Caki2 (cell line): ENCODE results near the gene HIBADH. TPM values are rescaled to one million over a fixed set of nuclear protein-coding genes. Genes with fewer than 3 reads are reported as not detected.
"Not testable (repeated sequence)": the region's sequence is repeated elsewhere in the genome, so short reads cannot be mapped to it uniquely, and the experiment has no call there.

ENCODE experiments used
- DNase-seq: peaks from one replicate; pipeline ENCODE4 v3.0.0-alpha.2; 2015; ENCODE audit warnings: low read depth
- in situ Hi-C: cut with HindIII; loops from 2 replicates; pipeline ENCODE4 v1.10.0; 2016; ENCODE audit warnings: low sequenced_read_pairs, low pct_unique_long_range_greater_than_20kb, mixed read lengths
- total RNA-seq: library from RNA; depleted of rRNA; stranded (reverse); fragments of >200 nt; shearing (Covaris generic); gene quantifications from 2 replicates; pipeline ENCODE4 v1.2.3, GENCODE V29; 2014; ENCODE audit warnings: low replicate concordance

The HIBADH gene
- total RNA-seq, 1 experiment from 2014 or later, result 171 TPM

DNA sequence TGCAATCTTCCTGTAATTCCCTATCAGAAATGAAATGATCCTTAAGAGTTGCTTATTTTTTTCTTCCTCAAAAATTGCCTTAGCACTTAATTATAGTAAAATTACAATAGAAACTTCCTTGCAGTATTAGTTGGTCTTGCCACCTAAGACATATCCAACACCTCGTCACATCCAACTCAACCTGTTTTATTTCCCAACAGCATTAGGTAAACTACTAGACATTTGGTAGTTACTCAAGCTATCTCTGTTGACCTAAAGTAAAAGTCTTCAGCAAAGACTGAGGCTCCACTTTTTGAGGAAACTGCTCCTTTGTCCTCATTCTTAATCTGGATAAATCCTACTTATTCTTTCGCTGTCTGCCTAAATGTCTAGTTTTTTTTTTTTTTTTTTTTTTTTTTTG, 20.4 kb downstream of the HIBADH start:
- DNase-seq, result no peak
- in situ Hi-C loops, result no loop called here

- in situ Hi-C loops, result no loop called here
- DNase-seq, result peak; percentile 67
Observed at GRCh38 chr7:27641581-27642230, 21.0 kb downstream of the HIBADH start.

DNA sequence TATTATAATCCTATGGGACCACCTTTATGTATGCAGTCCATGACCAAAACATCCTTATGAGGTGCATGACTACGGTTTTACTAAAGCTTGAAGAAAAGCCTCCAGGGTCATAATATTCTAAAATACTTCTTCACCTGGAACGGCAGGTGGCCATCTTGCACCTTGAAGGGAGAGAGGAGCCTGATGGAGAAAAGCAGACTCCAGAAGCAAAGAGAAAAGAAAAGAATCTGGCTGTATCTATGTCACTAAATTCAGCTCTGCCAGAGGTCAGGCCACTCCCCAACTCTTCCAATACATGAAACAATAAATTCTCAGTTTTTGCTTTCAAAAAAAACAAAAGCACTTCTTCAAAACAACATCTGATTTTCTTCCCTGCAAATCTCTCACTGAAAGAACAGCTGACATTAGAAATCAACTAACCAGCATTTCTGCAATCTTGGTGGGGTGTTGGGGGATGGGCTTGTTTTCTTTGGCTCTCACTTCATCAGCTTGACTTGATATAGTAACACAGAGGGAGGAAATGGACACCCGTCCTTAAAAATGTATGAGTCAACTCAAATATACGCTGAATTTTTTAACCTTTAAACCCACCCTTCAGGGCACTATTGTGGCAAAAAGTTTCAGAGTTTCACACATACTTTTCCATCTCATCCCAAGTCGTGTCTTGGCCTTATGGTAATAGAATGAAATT, 21.7 kb downstream of the HIBADH start:
- DNase-seq, result peak; percentile 84
- in situ Hi-C loops, result no loop called here

DNA sequence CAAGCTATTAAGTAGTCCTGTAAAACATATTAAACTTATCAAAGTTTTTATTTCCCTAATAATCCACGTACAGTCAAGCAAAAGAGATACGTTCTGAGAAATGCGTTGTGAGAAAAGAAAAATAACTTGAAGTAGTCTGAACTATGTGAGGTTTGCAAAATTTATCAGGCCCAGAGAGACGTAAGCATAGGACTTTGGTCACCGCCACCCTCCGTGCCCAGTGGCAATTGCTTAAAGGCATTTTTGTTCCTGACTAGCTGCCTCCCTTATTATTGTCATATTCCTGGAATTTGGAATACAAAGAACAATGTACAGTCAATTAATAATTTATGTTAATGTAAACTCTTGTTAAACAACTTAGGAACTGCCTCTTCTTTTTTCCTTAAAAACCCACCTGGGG, 22.8 kb downstream of the HIBADH start:
- no peak for DNase-seq
- in situ Hi-C loops, result no loop called here

DNA sequence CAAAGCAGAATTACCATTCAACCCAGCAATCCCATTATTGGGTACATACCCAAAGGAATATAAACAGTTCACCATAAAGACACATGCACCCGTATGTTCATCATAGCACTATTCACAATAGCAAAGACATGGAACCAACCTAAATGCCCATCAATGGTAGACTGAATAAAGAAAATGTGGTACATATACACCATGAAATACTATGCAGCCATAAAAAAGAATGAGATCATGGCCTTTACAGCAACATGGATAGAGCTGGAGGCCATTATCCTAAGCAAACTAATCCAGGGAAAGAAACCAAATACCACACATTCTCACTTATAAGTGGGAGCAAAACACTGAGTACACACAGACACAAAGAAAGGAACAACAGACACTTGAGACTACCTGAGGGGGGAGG, 23.6 kb downstream of the HIBADH start:
- in situ Hi-C loops, DNase-seq: not testable (repeated sequence)

DNA sequence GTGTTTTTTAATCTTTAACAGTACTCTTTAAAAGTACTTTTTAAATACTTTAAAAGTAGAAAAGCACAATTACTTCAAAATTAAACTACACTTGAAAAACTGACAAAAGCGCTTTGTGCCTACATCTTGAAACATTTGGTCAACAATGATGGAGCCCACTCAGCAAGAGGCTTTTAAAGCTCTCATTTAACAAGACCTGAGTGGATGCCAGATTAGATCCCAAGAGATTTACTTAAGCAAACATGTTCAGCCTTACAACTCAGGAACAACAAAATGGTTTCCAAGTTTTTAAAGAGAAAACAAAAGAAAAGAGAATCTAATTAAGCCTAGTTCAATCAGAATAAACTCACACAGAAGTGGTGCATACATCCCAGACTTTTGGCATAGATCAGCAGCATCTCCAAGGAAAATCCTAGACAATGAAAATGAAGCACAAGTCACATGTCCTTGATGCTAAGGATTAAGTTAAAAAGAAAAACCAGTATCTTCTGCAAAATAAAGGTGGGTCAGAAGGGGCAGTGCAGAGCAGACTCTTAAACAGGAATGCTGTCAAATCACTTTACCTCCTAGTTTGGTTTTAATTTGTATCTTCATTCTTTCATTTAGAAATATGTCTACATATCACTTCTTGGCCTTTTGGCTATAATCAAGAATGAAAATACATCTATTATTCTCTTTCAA, 26.2 kb downstream of the HIBADH start:
- no peak for DNase-seq
- in situ Hi-C loops, result no loop called here

DNA sequence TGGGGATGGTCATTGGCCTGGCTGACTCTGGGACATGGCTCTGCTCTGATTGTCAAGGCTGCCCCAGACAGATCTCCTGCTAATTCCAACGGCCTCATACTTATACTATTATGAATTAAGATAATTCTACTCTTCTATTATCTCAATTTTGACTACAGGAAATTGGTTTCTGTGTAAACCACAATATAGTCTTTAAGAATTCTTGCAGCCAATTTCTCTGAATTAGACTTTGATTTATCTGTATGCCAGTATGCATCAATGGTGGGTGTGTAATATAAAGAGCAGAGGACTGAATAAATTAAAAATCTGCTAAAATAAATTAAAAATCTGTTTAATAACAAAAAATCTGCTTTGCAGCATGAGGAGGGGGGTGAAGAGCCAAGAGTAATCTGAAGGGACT, 27.0 kb downstream of the HIBADH start:
- in situ Hi-C loops, result no loop called here
- DNase-seq, result no peak

GRCh38 chr7:27634671-27635493, 27.8 kb downstream of the HIBADH start:
- in situ Hi-C loops, result no loop called here
- DNase-seq, result no peak

DNA sequence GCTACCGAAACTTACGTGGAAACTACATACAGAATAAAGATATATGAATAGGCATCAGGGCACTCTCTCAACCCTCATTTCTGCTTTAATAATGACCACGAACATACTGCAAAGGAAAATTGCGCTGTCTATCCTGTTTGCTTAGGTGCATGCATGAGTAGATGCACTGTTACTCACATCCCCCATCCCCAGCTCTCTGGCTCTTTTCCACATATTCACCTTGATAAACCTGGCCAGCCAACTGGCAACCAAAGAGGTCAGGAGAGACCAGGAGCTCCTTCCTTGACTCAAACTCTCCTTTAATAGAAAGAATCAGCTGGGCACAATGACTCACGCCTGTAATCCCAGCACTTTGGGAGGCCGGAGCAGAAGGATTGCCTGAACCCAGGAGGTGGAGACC, 29.6 kb downstream of the HIBADH start:
- in situ Hi-C loops, result no loop called here
- no peak for DNase-seq

DNA sequence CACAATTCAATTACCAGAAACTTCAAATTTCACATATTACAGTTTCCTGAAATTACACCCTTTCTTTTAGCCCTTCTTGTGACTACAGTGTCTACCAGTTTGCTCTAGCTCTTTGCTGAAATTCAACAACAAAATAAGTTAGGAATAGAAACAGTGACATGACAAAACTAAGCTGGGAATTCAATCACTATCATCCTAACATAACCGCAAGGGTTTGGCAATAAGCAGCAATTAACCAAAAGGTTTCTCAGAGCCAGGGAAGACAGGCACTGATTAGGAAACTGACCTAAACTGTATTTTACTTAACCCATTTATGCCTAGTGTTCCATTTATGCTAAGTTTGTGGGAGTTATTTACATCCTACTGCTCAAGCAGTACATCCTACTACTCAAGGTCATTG, 31.3 kb downstream of the HIBADH start:
- in situ Hi-C loops, result no loop called here
- no peak for DNase-seq

DNA sequence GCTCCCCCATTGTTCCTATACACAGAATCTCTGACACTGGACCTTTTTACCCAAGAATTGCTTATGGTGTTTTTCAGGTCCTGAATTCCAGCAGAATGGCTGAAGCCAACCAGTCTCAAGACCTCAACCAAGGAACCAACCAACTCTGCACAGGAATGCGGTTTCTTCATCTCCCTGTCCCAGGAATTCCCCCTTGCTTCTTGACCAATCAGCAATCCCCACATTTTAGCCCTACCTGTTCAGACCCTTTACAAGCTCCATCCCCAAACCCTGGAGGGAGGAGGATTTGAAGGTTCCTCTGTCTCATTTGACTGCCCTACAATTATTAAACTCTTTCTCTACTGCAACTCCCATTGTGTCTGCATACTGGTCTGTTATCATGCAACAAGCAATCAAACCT, 35.5 kb downstream of the HIBADH start:
- no peak for DNase-seq
- in situ Hi-C loops, result no loop called here

- in situ Hi-C loops, result no loop called here
- DNase-seq, result no peak
Observed at GRCh38 chr7:27619492-27619891, 43.2 kb downstream of the HIBADH start.

DNA sequence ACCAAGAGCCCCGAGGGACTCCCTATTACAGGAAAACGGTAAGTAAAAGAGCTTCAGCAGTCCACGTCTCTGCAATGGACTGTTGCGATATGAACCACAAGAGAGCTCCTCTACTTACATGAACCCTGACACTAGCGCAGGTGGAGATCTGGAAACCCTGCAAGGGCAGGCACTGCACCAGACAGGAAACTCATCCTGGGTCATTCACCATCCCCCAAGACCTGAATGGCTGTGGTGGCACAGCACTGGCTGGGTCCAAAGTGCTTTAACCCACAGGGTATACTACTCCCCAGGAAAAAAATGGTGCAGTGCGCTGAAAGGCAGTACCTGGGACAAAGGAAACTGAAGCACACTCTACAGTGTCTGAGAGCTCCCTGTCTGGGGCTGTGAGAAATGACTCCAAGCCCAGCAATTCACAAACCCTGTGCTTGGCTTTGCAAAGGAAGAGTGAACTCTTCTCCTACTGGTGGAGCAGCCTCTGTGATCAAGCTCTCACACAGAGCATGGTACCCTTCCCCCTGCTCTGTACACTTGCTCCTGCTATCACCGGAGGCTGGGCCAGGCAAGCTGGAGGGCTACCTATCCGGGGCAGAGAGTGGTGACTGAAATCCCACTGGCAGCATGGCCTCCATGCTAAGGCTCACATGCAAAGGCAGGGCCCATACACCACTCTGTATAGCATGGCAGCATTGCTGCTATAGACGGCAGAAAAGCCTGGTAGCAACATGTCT, 44.9 kb downstream of the HIBADH start:
- DNase-seq, result no peak

GRCh38 chr7:27616914-27617548, 45.7 kb downstream of the HIBADH start:
- in situ Hi-C loops, result no loop called here
- no peak for DNase-seq

More for the DNA sequence above, 44.9 kb downstream of the HIBADH start:
- in situ Hi-C loops, result no loop called here

DNA sequence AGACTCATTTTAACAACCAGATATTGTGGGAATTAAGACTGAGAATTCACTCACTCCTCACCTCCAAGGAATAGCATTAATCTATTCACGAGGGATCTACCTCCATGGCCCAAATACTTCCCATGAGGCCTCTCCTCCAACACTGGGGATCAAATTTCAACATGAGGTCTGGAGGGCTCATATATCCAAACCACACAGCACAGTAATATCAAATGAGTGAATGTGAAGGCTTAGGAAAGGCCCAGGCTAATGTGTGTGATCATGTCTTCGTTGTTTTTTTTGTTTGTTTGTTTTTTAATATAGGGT, 46.5 kb downstream of the HIBADH start:
- in situ Hi-C loops, result no loop called here
- no peak for DNase-seq

DNA sequence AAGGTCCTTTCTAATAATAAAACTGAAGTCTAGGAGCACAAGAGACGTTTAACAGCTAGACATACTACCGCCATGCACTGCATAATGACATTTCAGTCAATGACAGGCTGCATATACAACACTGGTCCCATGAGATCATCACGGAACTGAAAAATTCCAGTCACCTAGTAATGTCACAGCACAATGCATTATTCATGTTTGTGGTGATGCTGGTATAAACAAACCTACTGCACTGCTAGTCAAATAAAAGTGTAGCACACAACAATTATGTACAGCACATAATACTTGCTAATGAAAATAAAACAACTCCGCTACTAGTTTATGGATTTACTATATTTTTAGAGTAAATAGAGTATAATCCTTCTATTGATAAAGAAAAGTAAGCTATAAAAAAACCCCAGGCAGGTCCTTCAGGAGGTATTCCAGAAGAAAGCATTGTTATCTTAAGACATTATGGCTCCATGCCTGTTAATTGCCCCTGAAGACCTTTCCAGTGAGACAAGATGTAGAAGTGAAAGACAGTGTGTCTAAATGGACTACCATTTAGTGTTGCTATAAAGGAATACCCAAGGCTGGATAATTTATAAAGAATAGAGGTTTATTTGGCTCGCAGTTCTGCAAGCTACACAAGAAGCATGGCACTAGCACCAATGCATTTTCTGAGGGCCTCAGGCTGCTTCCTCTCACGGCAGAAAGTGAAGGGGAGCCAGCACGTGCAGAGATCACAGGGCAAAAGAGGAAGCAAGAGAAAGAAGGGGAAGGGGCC, 47.1 kb downstream of the HIBADH start:
- in situ Hi-C loops, result no loop called here
- DNase-seq, result no peak

DNA sequence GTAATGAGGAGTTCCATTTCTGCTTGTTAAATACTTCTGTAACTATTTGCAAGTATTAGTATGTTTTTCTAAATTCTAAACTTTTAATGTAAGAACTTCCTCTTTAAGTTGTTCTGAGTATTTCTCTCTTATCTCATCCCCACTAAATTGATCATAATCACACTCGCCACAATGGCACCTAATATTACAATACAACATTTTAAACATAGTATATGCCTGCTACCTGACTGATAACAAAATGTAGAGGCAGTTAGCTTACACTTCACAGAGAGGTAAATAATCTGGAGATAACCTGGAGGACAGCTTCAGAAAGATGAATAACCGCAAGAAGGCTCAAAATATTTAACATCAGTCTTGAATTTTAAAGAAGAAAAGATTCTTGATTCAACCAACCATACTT, 48.6 kb downstream of the HIBADH start:
- in situ Hi-C loops, result no loop called here
- DNase-seq, result no peak
